Natural killer cell (primary cell): ENCODE results near the gene HDAC4. TPM values are rescaled to one million over a fixed set of nuclear protein-coding genes. Genes with fewer than 3 reads are reported as not detected.

Experiments used
- ATAC-seq, 3 donors: fragments of 150-1000 bp in 2 of 3; fragments of 200-7000 bp in 1 of 3; cut with Tn5 transposase; 1 replicate in 1 of 3; 2 replicates in 2 of 3; pipeline ENCODE4 v1.10.0; 2021; ENCODE audit warnings: mild to moderate bottlenecking in 2 of 3, moderate library complexity in 2 of 3
- DNase-seq, 2 donors: peaks; one replicate each; pipeline versions ENCODE4 v3.0.0 to v3.0.0-alpha.2; 2013 to 2021; ENCODE audit warnings: mixed read lengths in 1 of 2
- H3K27ac ChIP-seq: one replicate; pipeline ENCODE4 v1.5.1; 2013; ENCODE audit warnings: mild to moderate bottlenecking, low read length
- H3K27me3 ChIP-seq: one replicate; pipeline ENCODE4 v1.6.1; 2013; ENCODE audit warnings: low read length; ENCODE audit not compliant: control insufficient read depth, insufficient read depth
- H3K36me3 ChIP-seq: one replicate; pipeline ENCODE4 v1.6.1; 2013; ENCODE audit warnings: low read length; ENCODE audit not compliant: control insufficient read depth, insufficient read depth
- H3K4me1 ChIP-seq: one replicate; pipeline ENCODE4 v1.6.1; 2013; ENCODE audit warnings: low read length; ENCODE audit not compliant: control insufficient read depth, insufficient read depth
- H3K4me3 ChIP-seq: one replicate; pipeline ENCODE4 v1.5.1; 2013; ENCODE audit warnings: low read length
- H3K9me3 ChIP-seq: one replicate; pipeline ENCODE4 v1.6.1; 2013; ENCODE audit warnings: low read length; ENCODE audit not compliant: control insufficient read depth, insufficient read depth
- H3K27ac Mint-ChIP-seq, 2 donors: one replicate each; pipeline ENCODE4 v1.8.0; 2022; ENCODE audit warnings: mild to moderate bottlenecking in 2 of 2, mixed read lengths in 2 of 2, moderate library complexity in 1 of 2
- H3K27me3 Mint-ChIP-seq, 2 donors: one replicate each; pipeline ENCODE4 v1.8.0; 2022; ENCODE audit warnings: low read depth in 2 of 2, mixed read lengths in 2 of 2
- H3K36me3 Mint-ChIP-seq: one replicate; pipeline ENCODE4 v1.8.0; 2022; ENCODE audit warnings: mixed read lengths
- H3K4me1 Mint-ChIP-seq, 2 donors: one replicate each; pipeline ENCODE4 v1.8.0; 2022; ENCODE audit warnings: mixed read lengths in 2 of 2
- H3K4me3 Mint-ChIP-seq: one replicate; pipeline ENCODE4 v1.8.0; 2022; ENCODE audit warnings: mild to moderate bottlenecking, moderate library complexity, mixed read lengths
- H3K9me3 Mint-ChIP-seq, 2 donors: one replicate each; pipeline ENCODE4 v1.8.0; 2022; ENCODE audit warnings: mixed read lengths in 2 of 2
- WGBS: methylation state at CpG from one replicate; pipeline ENCODE4 v1.1.7; 2013; ENCODE audit warnings: missing lambda C conversion rate; ENCODE audit not compliant: insufficient coverage; 5-methylcytosine and 5-hydroxymethylcytosine counted together
- intact Hi-C: fragments of 100-400 bp; cut with micrococcal nuclease; formaldehyde crosslinking; loops from one replicate; pipeline ENCODE4 v1.14.2; 2022
- total RNA-seq, 4 donors: library from RNA; stranded (reverse); fragments of 120-200 nt in 1 of 4; gene quantifications; one replicate each; pipeline versions ENCODE4 v1.2.3 to v1.2.4, GENCODE V29; 2013 to 2022
- TF ChIP-seq, protein P1 (sequence below): fragments of 200-600 bp; IDR thresholded peaks from one replicate; pipeline ENCODE4 v1.8.0; 2022; ENCODE audit warnings: antibody characterized with exemption

The HDAC4 gene
- total RNA-seq, 3 donors from 2014 or later (not counting 1 experiment from before 2014, with no cell fraction given) = 74.9 to 105 (median 100) TPM

DNA sequence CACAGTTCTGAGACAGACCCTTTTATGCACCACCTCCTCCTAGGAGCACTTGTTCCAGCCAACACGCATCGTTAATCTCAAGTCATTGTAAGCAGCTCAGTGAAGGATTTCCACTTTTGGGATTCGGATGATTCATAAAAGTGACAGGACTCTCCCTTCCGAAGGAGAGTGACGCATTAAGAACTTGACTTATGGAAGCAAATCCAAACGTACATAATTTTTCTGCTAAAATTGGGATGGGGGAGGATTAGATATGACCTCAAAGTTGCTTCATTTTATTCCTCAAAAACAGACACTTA lies 387.2 kb downstream of the HDAC4 start:
- WGBS = 91% methylated on average over 6 of the region's 6 CpGs

DNA sequence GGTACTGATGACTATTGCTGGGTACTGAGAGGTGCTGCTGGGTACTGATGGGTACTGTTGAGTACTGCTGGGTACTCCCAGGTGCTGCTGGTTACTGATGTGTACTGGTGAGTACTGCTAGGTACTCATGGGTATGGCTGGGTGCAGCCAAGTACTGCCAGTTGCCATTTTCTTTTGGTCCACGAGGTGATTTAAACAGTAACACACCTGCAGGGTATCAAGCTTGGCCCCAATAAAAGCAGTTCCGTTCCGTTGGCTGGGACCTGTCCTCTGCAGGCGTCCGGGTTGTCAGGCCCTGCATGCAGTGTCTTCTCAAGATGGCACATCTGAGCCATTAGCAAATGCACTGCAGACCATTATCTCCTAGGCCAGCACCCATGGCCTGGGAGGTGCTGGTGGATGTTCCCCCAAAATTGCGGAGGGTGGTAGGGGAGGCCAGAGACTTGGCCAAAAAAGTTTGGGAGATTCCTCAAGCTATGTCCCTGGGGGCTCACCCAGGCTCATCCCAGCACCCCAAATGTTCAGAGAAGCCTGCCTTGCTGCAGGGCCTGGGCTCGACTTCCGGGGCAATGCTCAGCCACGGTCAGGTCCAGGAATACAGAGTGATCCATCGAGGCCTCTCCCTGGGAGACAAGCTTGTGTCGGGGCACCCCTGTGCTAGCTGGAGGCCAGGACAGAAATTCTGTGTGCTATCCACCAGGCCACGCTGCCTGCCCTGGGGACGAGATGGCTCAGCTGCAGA lies 387.7 kb downstream of the HDAC4 start:
- ATAC-seq = peak in 1 of 3 donors; percentile 15
- H3K27me3 Mint-ChIP-seq = peaks cover 0 to 13% of the 10 kb centered on the region in 2 donors
- Histone ChIP-seq H3K9me3 (no peaks in the 10 kb centered on the region), H3K4me3 (no peak overlapping the region), H3K27ac (no peak overlapping the region), H3K4me1 (no peaks in the 10 kb centered on the region), H3K36me3 (no peaks in the 10 kb centered on the region), H3K27me3 (no peaks in the 10 kb centered on the region)
- H3K9me3 Mint-ChIP-seq = no peaks in the 10 kb centered on the region
- WGBS = 85% methylated on average over 13 of the region's 13 CpGs
- H3K27ac Mint-ChIP-seq = no peak overlapping the region
- no peak for DNase-seq
- H3K4me3 Mint-ChIP-seq = no peak overlapping the region
- intact Hi-C loops = no loop called here
- TF ChIP-seq, protein P1, sequence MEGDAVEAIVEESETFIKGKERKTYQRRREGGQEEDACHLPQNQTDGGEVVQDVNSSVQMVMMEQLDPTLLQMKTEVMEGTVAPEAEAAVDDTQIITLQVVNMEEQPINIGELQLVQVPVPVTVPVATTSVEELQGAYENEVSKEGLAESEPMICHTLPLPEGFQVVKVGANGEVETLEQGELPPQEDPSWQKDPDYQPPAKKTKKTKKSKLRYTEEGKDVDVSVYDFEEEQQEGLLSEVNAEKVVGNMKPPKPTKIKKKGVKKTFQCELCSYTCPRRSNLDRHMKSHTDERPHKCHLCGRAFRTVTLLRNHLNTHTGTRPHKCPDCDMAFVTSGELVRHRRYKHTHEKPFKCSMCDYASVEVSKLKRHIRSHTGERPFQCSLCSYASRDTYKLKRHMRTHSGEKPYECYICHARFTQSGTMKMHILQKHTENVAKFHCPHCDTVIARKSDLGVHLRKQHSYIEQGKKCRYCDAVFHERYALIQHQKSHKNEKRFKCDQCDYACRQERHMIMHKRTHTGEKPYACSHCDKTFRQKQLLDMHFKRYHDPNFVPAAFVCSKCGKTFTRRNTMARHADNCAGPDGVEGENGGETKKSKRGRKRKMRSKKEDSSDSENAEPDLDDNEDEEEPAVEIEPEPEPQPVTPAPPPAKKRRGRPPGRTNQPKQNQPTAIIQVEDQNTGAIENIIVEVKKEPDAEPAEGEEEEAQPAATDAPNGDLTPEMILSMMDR = no peak
- no peaks in the 10 kb centered on the region for H3K36me3 Mint-ChIP-seq
- H3K4me1 Mint-ChIP-seq = no peaks in the 10 kb centered on the region

More for the DNA sequence above, 387.2 kb downstream of the HDAC4 start:
- ATAC-seq (no peak), DNase-seq (no peak)
- H3K27ac ChIP-seq = no peak overlapping the region
- H3K27me3 ChIP-seq = no peaks in the 10 kb centered on the region
- no peaks in the 10 kb centered on the region for H3K9me3 ChIP-seq
- Mint-ChIP-seq H3K27me3 (peaks cover 0 to 11% of the 10 kb centered on the region in 2 donors), H3K4me3 (no peak overlapping the region), H3K4me1 (no peaks in the 10 kb centered on the region), H3K36me3 (no peaks in the 10 kb centered on the region), H3K27ac (no peak overlapping the region), H3K9me3 (no peaks in the 10 kb centered on the region)
- H3K4me3 ChIP-seq = no peak overlapping the region
- TF ChIP-seq, protein P1 = no peak
- no peaks in the 10 kb centered on the region for H3K36me3 ChIP-seq
- H3K4me1 ChIP-seq = no peaks in the 10 kb centered on the region
- intact Hi-C loops = no loop called here

DNA sequence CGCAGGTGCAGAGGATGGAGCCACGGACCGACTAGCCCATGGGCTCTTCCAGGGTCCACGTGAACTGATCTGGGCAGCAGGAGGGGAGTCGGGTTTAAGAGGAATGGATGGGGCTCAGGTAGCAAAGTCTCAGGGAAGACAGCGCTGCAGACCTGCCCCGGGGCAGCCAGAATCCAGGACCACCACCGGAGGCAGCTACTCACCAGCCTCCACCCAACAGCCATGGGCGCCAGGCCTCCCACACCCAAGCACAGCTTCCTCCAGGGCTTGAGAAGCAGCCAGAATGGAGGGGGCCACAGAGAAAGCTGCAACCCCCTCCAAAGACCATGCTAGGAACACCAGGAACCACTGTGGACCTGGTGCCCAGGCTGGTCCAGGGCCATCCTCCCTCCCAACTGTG lies 388.6 kb downstream of the HDAC4 start:
- Mint-ChIP-seq H3K4me1 (no peaks in the 10 kb centered on the region), H3K36me3 (no peaks in the 10 kb centered on the region), H3K9me3 (no peaks in the 10 kb centered on the region), H3K4me3 (no peak overlapping the region), H3K27me3 (peaks cover under 1 to 15% of the 10 kb centered on the region in 2 donors), H3K27ac (no peak overlapping the region)
- Histone ChIP-seq H3K36me3 (no peaks in the 10 kb centered on the region), H3K4me1 (no peaks in the 10 kb centered on the region), H3K9me3 (no peaks in the 10 kb centered on the region), H3K27me3 (no peaks in the 10 kb centered on the region), H3K27ac (no peak overlapping the region), H3K4me3 (no peak overlapping the region)
- intact Hi-C loops = no loop called here
- DNase-seq = no peak
- no peak for ATAC-seq
- TF ChIP-seq, protein P1 = no peak
- WGBS = 77% methylated on average over 9 of the region's 9 CpGs

DNA sequence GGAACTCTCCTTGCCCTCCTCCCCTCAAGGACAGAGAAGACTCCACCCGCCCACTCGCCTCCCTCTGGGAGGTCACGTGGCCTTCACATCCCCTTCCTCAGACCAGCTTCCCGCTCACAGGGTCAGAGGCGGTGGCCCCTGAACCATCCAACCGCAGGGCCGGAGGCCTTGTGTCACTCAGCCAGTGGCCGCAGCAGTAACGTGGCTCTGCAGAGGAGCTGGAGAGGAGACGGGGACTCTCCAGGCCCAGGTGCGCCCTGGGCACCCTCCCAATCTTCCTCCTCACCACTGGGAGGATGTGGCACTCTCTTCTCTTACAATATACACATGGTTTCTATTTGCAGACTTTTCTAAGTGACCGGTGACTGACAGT lies 391.2 kb downstream of the HDAC4 start:
- DNase-seq = no peak
- Histone ChIP-seq H3K9me3 (no peaks in the 10 kb centered on the region), H3K27me3 (no peaks in the 10 kb centered on the region), H3K27ac (no peak overlapping the region), H3K4me1 (no peaks in the 10 kb centered on the region), H3K4me3 (no peak overlapping the region), H3K36me3 (no peaks in the 10 kb centered on the region)
- H3K9me3 Mint-ChIP-seq = no peaks in the 10 kb centered on the region
- no peak overlapping the region for H3K27ac Mint-ChIP-seq
- no peaks in the 10 kb centered on the region for H3K4me1 Mint-ChIP-seq
- no peak overlapping the region for H3K4me3 Mint-ChIP-seq
- TF ChIP-seq, protein P1 = no peak
- ATAC-seq = no peak
- WGBS = 77% methylated on average over 11 of the region's 12 CpGs
- H3K27me3 Mint-ChIP-seq = peaks cover 18 to 21% of the 10 kb centered on the region in 2 donors
- H3K36me3 Mint-ChIP-seq = no peaks in the 10 kb centered on the region
- intact Hi-C loops = no loop called here
